Posterior cingulate gyrus (tissue), 11 donors: ENCODE data around the gene PRAME.
A peak's percentile ranks its signal among the peaks of the same experiment; 100 is the strongest.
"Not testable (repeated sequence)": the region's sequence is repeated elsewhere in the genome, so short reads cannot be mapped to it uniquely, and the experiment has no call there.

Experiments
- DNase-seq, 10 donors: peaks; one replicate each; pipeline versions ENCODE4 v3.0.0 to v3.0.0-alpha.2; 2020 to 2021; ENCODE audit warnings: mixed read lengths in 3 of 10
- intact Hi-C: fragments of 100-400 bp; cut with DNase I; formaldehyde crosslinking; loops from one replicate; pipeline ENCODE4 v1.15.1; 2023

PRAME gene

GRCh38 chr22:22526125-22526912 is 32.7 kb downstream of the PRAME start:
- intact Hi-C loops = no loop called here
- DNase-seq = no peak

- intact Hi-C loops = no loop called here
- no peak for DNase-seq
Observed at GRCh38 chr22:22523494-22523893, 35.6 kb downstream of the PRAME start.

- no peak for DNase-seq
- intact Hi-C loops = no loop called here
Observed at GRCh38 chr22:22521631-22522030, 37.4 kb downstream of the PRAME start.

- DNase-seq = no peak
- intact Hi-C loops = no loop called here
Observed at GRCh38 chr22:22520667-22521602, 38.1 kb downstream of the PRAME start.

GRCh38 chr22:22520020-22520656 is 38.9 kb downstream of the PRAME start, which contains the start of gene ZNF280A:
ZNF280A (minus strand) TSS chr22:22520270; CDS start chr22:22515630, 4,640 bp downstream.
- intact Hi-C loops = no loop called here

GRCh38 chr22:22519591-22519990 is 39.5 kb downstream of the PRAME start:
- DNase-seq = no peak
- intact Hi-C loops = no loop called here

More at GRCh38 chr22:22520020-22520656, 38.9 kb downstream of the PRAME start, which contains the start of gene ZNF280A:
- peak in 1 of 10 donors; percentile 12 for DNase-seq

- no peak for DNase-seq
- intact Hi-C loops = no loop called here
Observed at GRCh38 chr22:22516992-22517391, 42.1 kb downstream of the PRAME start.

- DNase-seq = no peak
- intact Hi-C loops = no loop called here
Observed at GRCh38 chr22:22515890-22516289, 43.2 kb downstream of the PRAME start.

- DNase-seq = not testable (repeated sequence)
- intact Hi-C loops = loop anchor here (5.0 kb wide), 1 partner anchor 443 kb away; no protein-coding TSS in a partner anchor
Observed at GRCh38 chr22:22514431-22514830, 44.6 kb downstream of the PRAME start.

- no peak for DNase-seq
- intact Hi-C loops = loop anchor here (5.0 kb wide), 1 partner anchor 444 kb away; no protein-coding TSS in a partner anchor
Observed at GRCh38 chr22:22513619-22514018, 45.4 kb downstream of the PRAME start.

- no peak for DNase-seq
- intact Hi-C loops = loop anchor here (5.0 kb wide), 1 partner anchor 444 kb away; no protein-coding TSS in a partner anchor
Observed at GRCh38 chr22:22512951-22513350, 46.1 kb downstream of the PRAME start.

- intact Hi-C loops = loop anchor here (5.0 kb wide), 1 partner anchor 446 kb away; no protein-coding TSS in a partner anchor
- DNase-seq = not testable (repeated sequence)
Observed at GRCh38 chr22:22510833-22511232, 48.2 kb downstream of the PRAME start.

- not testable (repeated sequence) for DNase-seq
- intact Hi-C loops = loop anchor here (5.0 kb wide), 1 partner anchor 447 kb away; no protein-coding TSS in a partner anchor
Observed at GRCh38 chr22:22509912-22510311, 49.2 kb downstream of the PRAME start.

- peak; percentile 59 to 97 (median 75) for DNase-seq
- intact Hi-C loops = no loop called here
Observed at GRCh38 chr22:22508274-22509176, 50.5 kb downstream of the PRAME start, which contains the start of gene ZNF280B. ZNF280B (minus strand) TSS chr22:22508742; CDS start chr22:22489398, 19,344 bp downstream.

- no peak for DNase-seq
Observed at GRCh38 chr22:22507743-22508273, 51.3 kb downstream of the PRAME start.

GRCh38 chr22:22506736-22507135 is 52.3 kb downstream of the PRAME start:
- DNase-seq = no peak
- intact Hi-C loops = no loop called here

More at GRCh38 chr22:22507743-22508273, 51.3 kb downstream of the PRAME start:
- intact Hi-C loops = no loop called here

GRCh38 chr22:22498267-22498666 is 60.8 kb downstream of the PRAME start:
- DNase-seq = no peak
- intact Hi-C loops = no loop called here
